Stomach (tissue), 4 donors: ENCODE measurements around the gene LONP2.

Source experiments
- CTCF ChIP-seq, 7 experiments: fragments of 450-650 bp in 4 of 7; fragments of 200-600 bp in 3 of 7; sonication (generic) in 3 of 7; IDR thresholded peaks; one replicate each; pipeline ENCODE4 v1.5.1; 2016 to 2019; ENCODE audit warnings: antibody characterized with exemption in 7 of 7, control low read depth in 2 of 7, mild to moderate bottlenecking in 1 of 7
- EP300 ChIP-seq: sonication (generic); formaldehyde crosslinking; IDR thresholded peaks from one replicate; pipeline ENCODE4 v1.6.1; 2017; ENCODE audit warnings: antibody characterized with exemption
- POLR2A ChIP-seq, 4 donors: fragments of 450-650 bp; IDR thresholded peaks; one replicate each; pipeline ENCODE4 v1.6.1; 2016; ENCODE audit warnings: antibody characterized with exemption in 4 of 4, control low read depth in 2 of 4, mild to moderate bottlenecking in 1 of 4, moderate library complexity in 1 of 4

- TF ChIP-seq POLR2A (IDR thresholded peaks at IDR 0.05), result no peak
- TF ChIP-seq CTCF (IDR thresholded peaks at IDR 0.05), result no peak
- TF ChIP-seq EP300, result no peak
Observed at GRCh38 chr16:48317614-48318315, 73.7 kb downstream of the LONP2 start.
